ENCODE measurements around the gene ILKAP.

The ILKAP gene

GRCh38 chr2:238230699-238231098 lies 27.2 kb upstream of the ILKAP start:
- no peak for DNase-seq (ENCODE audit: low spot score in 2 of 2)
- in situ Hi-C loops (cut with MboI; ENCODE audit: low sequenced_read_pairs), result no loop called here
- peaks cover 3% of the 10 kb centered on the region; the same call in 1 of the 2 replicates for H3K27me3 ChIP-seq (ENCODE audit: low read depth)
- H3K4me3 ChIP-seq, result no peak overlapping the region
- H3K4me1 ChIP-seq, result peaks cover 4% of the 10 kb centered on the region; the same call in 1 of the 2 replicates
- no peaks in the 10 kb centered on the region; the same call in 1 of the 2 replicates for H3K9me3 ChIP-seq
- no peaks in the 10 kb centered on the region for H3K36me3 ChIP-seq (replicated peaks)

GRCh38 chr2:238228700-238229099 lies 25.2 kb upstream of the ILKAP start:
- H3K4me1 ChIP-seq, result no peaks in the 10 kb centered on the region
- no peaks in the 10 kb centered on the region; the same call in 1 of the 2 replicates for H3K9me3 ChIP-seq
- peaks cover 3% of the 10 kb centered on the region; the same call in 1 of the 2 replicates for H3K27me3 ChIP-seq (ENCODE audit: low read depth)
- no peak overlapping the region for H3K4me3 ChIP-seq
- in situ Hi-C loops (cut with MboI; ENCODE audit: low sequenced_read_pairs), result no loop called here
- DNase-seq (ENCODE audit: low spot score in 2 of 2), result no peak
- H3K36me3 ChIP-seq (replicated peaks), result no peaks in the 10 kb centered on the region

GRCh38 chr2:238227587-238228032 lies 24.1 kb upstream of the ILKAP start:
- DNase-seq (ENCODE audit: low spot score in 2 of 2), result no peak
- in situ Hi-C loops (cut with MboI; ENCODE audit: low sequenced_read_pairs), result no loop called here
- Histone ChIP-seq H3K36me3 (replicated peaks) (no peaks in the 10 kb centered on the region), H3K9me3 (no peaks in the 10 kb centered on the region; the same call in 1 of the 2 replicates), H3K4me3 (no peak overlapping the region), H3K27me3 (ENCODE audit: low read depth) (peaks cover 3% of the 10 kb centered on the region; the same call in 1 of the 2 replicates), H3K4me1 (no peaks in the 10 kb centered on the region)

DNA sequence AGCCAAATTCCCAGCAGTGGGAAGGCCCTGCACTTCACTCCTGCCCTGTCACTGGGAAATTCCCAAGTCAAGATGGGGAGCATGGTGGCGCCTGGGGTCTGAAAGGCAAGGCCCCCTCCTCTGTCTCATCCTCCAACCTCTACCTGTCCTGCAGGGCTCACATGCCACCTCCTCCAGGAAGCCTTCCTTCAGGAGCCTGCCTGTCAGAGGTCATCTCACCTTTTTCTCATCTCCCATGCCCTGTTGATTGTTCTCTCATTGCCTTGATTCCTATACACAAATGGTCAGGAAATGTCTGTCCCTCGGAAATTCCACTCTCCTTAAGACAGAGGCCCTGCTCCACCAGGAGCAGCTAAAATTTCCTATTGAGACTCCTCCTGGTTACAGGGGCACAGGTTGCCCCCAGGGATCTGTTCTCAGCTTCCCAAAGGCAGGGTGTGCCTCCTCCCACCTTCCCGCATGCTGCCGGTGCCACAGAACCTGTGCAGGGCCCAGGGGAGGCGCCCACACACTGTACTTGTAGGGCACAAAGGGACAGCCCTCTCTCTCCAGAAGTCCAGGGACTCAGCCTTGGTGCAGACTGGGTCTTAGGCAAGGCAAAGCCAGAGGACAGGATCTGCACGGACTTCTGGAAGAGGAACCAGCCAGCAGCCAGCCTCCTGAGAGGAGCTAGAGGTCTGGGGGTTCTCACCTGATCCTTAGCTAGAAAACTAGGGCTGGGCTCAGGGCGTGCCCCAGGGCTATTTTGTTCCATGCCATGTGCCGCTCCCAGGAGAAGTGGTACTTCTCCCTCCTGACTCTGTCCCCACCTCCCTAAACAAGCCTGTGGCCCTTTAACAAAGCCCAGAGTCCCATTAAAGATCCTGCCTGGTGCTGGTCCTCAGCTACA lies 23.4 kb upstream of the ILKAP start:
- H3K4me1 ChIP-seq, result no peaks in the 10 kb centered on the region
- peaks cover 3% of the 10 kb centered on the region; the same call in 1 of the 2 replicates for H3K27me3 ChIP-seq (ENCODE audit: low read depth)
- in situ Hi-C loops (cut with MboI; ENCODE audit: low sequenced_read_pairs), result no loop called here
- DNase-seq (ENCODE audit: low spot score in 2 of 2), result no peak
- no peaks in the 10 kb centered on the region for H3K36me3 ChIP-seq (replicated peaks)
- no peaks in the 10 kb centered on the region; the same call in 1 of the 2 replicates for H3K9me3 ChIP-seq
- no peak overlapping the region for H3K4me3 ChIP-seq

DNA sequence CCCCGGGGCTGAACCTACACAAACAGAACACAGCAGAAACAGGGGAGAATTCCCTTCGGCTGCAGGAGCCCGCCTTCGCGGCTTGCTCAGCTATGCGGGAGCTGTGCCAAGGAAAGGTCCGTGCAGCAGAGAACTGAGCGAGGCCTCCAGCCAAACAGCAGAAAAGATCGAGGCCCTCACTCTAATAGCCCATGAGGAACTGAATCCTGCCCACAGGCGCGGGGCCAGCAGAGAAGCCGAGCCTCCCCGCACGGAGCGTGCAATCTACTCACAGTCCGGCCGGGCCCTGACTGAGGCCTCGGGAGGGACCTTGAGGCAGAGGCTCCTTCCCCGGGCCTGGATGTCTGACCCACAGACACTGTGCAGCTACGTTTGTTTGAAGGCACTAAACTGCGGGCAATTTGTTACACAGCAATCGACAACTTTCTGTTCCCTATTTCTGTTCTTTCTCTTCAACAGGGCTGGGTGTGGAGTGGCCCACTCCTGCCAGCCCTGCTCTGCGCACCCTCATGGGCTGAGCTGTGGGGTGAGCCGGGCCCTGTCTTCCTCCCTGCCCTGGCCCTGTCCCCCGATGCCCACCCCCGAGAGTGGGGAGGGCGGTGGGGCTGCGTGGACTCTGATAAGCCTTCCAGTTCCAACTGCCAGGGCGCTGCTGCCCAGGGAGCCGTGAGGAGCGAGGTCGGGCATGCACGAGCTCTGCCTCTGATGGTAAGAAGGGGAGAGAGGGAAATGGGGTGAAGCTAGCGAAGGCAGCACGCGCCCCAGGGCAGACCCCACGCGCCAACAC lies 22.6 kb upstream of the ILKAP start:
- in situ Hi-C loops (cut with MboI; ENCODE audit: low sequenced_read_pairs), result no loop called here
- Histone ChIP-seq H3K4me3 (no peak overlapping the region), H3K9me3 (no peaks in the 10 kb centered on the region), H3K27me3 (ENCODE audit: low read depth) (peaks cover 3% of the 10 kb centered on the region; the same call in 1 of the 2 replicates), H3K36me3 (replicated peaks) (no peaks in the 10 kb centered on the region), H3K4me1 (no peaks in the 10 kb centered on the region)
- DNase-seq (ENCODE audit: low spot score in 2 of 2), result no peak

GRCh38 chr2:238225121-238225520 lies 21.6 kb upstream of the ILKAP start:
- no peaks in the 10 kb centered on the region for H3K36me3 ChIP-seq (replicated peaks)
- no peaks in the 10 kb centered on the region for H3K4me1 ChIP-seq

GRCh38 chr2:238224356-238225035 lies 21.0 kb upstream of the ILKAP start:
- no peaks in the 10 kb centered on the region for H3K9me3 ChIP-seq
- peaks cover 3% of the 10 kb centered on the region; the same call in 1 of the 2 replicates for H3K27me3 ChIP-seq (ENCODE audit: low read depth)
- H3K4me1 ChIP-seq, result no peaks in the 10 kb centered on the region
- in situ Hi-C loops (cut with MboI; ENCODE audit: low sequenced_read_pairs), result no loop called here
- H3K4me3 ChIP-seq, result no peak overlapping the region
- H3K36me3 ChIP-seq (replicated peaks), result no peaks in the 10 kb centered on the region
- no peak for DNase-seq (ENCODE audit: low spot score in 2 of 2)

More at GRCh38 chr2:238225121-238225520, 21.6 kb upstream of the ILKAP start:
- no peak overlapping the region for H3K4me3 ChIP-seq
- in situ Hi-C loops (cut with MboI; ENCODE audit: low sequenced_read_pairs), result no loop called here
- H3K9me3 ChIP-seq, result no peaks in the 10 kb centered on the region
- H3K27me3 ChIP-seq (ENCODE audit: low read depth), result peaks cover 3% of the 10 kb centered on the region; the same call in 1 of the 2 replicates
- no peak for DNase-seq (ENCODE audit: low spot score in 2 of 2)

- no peak for DNase-seq (ENCODE audit: low spot score in 2 of 2)
- Histone ChIP-seq H3K36me3 (replicated peaks) (no peaks in the 10 kb centered on the region), H3K4me1 (no peaks in the 10 kb centered on the region), H3K4me3 (no peak overlapping the region), H3K27me3 (ENCODE audit: low read depth) (no peaks in the 10 kb centered on the region), H3K9me3 (no peaks in the 10 kb centered on the region)
- in situ Hi-C loops (cut with MboI; ENCODE audit: low sequenced_read_pairs), result no loop called here
Observed at GRCh38 chr2:238220892-238221521, 17.5 kb upstream of the ILKAP start.

- no peaks in the 10 kb centered on the region for H3K27me3 ChIP-seq (ENCODE audit: low read depth)
- no peaks in the 10 kb centered on the region for H3K4me1 ChIP-seq
- no peak overlapping the region for H3K4me3 ChIP-seq
- no peak for DNase-seq (ENCODE audit: low spot score in 2 of 2)
- H3K9me3 ChIP-seq, result no peaks in the 10 kb centered on the region
- no peaks in the 10 kb centered on the region for H3K36me3 ChIP-seq (replicated peaks)
- in situ Hi-C loops (cut with MboI; ENCODE audit: low sequenced_read_pairs), result no loop called here
Observed at GRCh38 chr2:238220274-238220891, 16.9 kb upstream of the ILKAP start.

GRCh38 chr2:238216651-238217184 lies 13.2 kb upstream of the ILKAP start:
- H3K9me3 ChIP-seq, result no peaks in the 10 kb centered on the region
- in situ Hi-C loops (cut with MboI; ENCODE audit: low sequenced_read_pairs), result no loop called here
- H3K27me3 ChIP-seq (ENCODE audit: low read depth), result peaks cover 2% of the 10 kb centered on the region; the same call in 1 of the 2 replicates
- H3K4me1 ChIP-seq, result no peaks in the 10 kb centered on the region
- DNase-seq (ENCODE audit: low spot score in 2 of 2), result no peak
- H3K36me3 ChIP-seq (replicated peaks), result no peaks in the 10 kb centered on the region
- H3K4me3 ChIP-seq, result no peak overlapping the region

DNA sequence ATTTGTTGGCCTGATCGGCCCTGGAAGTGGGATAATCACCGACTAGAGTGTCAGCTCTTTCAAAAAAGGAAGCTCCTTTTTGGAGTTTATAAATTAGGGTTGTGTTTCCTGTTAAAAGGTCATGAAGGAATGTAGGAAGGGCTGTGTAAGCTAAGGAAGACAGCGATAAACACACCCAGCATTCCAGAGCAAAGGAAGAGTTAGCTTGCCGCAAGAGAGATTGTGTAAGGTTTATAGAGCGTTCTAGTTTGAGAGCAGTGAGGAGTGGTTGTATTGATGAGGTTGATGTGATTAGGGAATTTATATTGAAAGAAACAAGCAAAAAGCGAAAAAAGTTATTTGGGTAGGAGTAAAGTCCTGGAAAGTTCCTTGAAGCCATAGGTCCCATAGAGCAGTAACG lies 3.5 kb upstream of the ILKAP start:
- H3K27me3 ChIP-seq (ENCODE audit: low read depth), result no peaks in the 10 kb centered on the region
- peaks cover 11% of the 10 kb centered on the region for H3K9me3 ChIP-seq
- in situ Hi-C loops (cut with MboI; ENCODE audit: low sequenced_read_pairs), result no loop called here

GRCh38 chr2:238203973-238204683 lies 633 bp upstream of the ILKAP start:
- H3K36me3 ChIP-seq (replicated peaks), result 0 out of 2 replicates have a peak, but pooled peaks cover 5% of the 10 kb centered on the region
- H3K4me1 ChIP-seq, result peaks cover 11% of the 10 kb centered on the region
- H3K9me3 ChIP-seq, result peaks cover 11% of the 10 kb centered on the region
- DNase-seq (ENCODE audit: low spot score in 2 of 2), result no peak
- in situ Hi-C loops (cut with MboI; ENCODE audit: low sequenced_read_pairs), result no loop called here
- H3K27me3 ChIP-seq (ENCODE audit: low read depth), result no peaks in the 10 kb centered on the region
- H3K4me3 ChIP-seq, result peak overlapping the region; percentile 29

More for the DNA sequence above, 3.5 kb upstream of the ILKAP start:
- H3K4me3 ChIP-seq, result no peak overlapping the region
- H3K4me1 ChIP-seq, result peaks cover 5% of the 10 kb centered on the region
- H3K36me3 ChIP-seq (replicated peaks), result no peaks in the 10 kb centered on the region
- DNase-seq (ENCODE audit: low spot score in 2 of 2), result no peak

Data from HAP-1 (cell line).